Measurements from ENCODE around the gene DLG2. TPM values are rescaled to one million over a fixed set of nuclear protein-coding genes. Genes with fewer than 3 reads are reported as not detected.

DLG2 gene
- polyA plus RNA-seq, 4 donors: 10.8 to 15.6 (median 12.2) TPM

DNA sequence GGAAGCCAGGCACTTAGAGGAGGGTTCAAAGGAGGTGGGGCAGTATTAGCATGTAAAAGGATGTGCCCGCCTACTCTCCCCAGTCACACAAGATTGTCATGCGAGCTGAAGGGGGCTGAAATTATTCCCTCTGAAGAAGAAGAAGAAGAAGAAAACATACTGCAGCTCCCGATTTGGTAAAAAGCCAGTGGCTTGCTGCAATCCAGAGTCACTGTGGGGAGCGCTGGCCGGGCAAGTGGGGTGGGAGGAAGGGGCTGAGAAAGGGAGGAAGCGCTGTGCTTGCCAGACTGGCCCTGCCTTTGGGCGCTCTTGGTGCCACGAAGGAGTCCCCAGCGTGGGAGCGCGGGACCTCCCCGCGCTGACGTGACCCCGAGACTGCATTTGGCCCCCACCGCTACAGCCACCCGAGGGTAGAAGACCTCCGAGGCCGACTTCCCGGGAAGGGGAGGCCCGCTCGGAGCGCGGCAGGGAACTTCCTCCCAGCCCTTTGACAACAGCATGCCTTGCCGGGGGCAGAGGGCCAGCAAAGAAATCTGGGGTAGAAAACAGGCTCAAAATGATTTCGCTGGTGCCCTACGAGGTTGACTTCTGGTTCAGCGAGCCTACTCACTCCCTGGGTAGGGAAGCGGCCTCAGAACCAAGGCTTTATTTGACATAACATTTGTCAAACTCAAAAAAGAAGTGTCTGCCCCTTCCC is 906.3 kb downstream of the DLG2 start:
- DNase-seq (ENCODE audit: low read depth in 4 of 4, low spot score in 2 of 4): no peak

DNA sequence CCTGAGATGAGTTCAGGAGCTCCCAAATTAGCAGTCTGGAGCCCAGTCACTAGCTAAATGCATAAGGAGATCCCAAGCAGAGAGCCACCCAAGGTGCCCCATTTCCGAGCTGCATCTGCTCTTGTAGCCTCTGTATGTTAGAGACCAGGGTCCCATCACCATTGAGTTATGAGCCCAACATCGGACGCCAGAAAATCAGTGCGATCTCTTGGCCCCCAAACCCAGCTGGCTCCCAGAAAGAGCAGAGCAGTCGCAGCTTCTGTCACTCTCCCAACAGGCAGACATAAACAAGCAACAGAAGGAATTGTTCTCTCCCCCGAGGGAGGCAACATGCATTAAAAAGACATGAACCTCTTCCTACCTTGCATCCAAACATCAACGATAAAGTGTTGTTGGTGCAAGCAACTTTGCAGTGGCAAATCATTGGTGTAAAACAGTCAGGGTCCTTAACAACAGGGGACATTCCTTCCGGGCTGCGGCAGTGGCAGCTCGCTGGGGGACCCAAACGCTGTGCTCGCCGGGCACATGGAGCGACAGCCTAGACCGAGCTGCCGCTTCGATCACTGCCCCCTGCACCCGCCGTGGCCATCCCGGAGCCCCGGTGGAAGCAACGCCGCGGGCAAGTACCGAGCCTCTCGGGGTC is 907.1 kb downstream of the DLG2 start:
- no peak for DNase-seq (ENCODE audit: low read depth in 4 of 4, low spot score in 2 of 4)

GRCh38 chr11:84714316-84714780 is 912.8 kb downstream of the DLG2 start:
- peak in 3 of 4 donors; percentile 46 to 76 (median 50) for DNase-seq (ENCODE audit: low read depth in 4 of 4, low spot score in 2 of 4)

DNA sequence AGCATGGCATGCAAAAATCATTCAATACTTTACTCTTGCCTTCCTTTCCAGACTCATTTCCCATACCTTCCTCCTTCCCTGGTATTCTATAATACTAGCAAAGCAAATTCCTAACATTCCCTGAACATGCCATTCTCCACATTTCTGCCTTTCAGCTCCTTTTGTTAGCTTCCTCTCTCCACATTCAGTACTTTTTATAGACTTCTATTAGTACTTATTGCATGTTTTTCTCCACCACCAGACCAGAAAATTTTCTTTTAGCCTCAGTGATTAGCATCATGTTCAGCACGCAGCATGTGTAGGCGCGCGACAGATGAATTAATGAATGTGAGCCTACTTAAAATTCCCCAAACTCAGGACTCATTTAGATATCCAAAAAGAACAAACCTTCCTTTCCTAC is 935.3 kb downstream of the DLG2 start:
- DNase-seq (ENCODE audit: low read depth in 4 of 4, low spot score in 2 of 4): no peak

DNA sequence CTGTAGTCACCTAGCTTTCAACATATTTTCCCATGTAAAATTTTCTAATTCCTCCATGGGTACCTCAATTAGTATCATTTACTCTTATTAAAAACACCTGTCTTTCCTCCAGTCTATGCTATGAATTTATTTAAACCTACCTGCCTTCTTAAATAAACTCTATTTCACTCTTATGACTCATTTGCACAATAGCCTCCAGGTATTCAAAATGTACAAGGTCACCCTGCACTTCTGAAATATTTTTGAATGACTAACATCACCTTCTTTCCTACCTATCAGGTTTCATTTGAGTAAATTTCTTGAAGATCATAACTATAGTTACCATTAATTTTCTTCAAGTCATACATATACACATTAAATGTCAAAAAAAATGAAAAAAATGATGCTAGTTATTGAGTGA is 939.7 kb downstream of the DLG2 start:
- no peak for DNase-seq (ENCODE audit: low read depth in 4 of 4, low spot score in 2 of 4)

DNA sequence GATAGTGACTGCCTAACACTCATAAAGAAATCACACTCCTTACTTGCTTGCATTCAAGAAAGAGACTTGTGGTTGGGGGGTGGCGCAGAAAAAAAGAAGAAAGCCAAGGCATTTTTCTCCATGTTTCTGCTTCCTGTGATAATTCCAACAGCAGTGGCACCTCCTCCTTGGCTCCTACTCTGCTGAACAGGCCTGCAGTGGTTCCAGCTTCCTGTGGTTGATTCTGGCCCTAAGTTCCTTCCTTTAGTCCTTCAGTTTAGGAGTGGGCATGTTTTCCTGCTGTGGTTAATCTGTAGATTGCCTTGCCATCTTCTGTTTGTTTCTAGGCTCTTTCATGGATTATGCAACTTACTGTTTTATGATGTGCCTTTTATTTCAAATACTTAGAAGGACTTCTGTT is 940.4 kb downstream of the DLG2 start:
- no peak for DNase-seq (ENCODE audit: low read depth in 4 of 4, low spot score in 2 of 4)

- DNase-seq (ENCODE audit: low read depth in 4 of 4, low spot score in 2 of 4): no peak
Observed at GRCh38 chr11:84685976-84686375, 941.2 kb downstream of the DLG2 start.

- DNase-seq (ENCODE audit: low read depth in 4 of 4, low spot score in 2 of 4): no peak
Observed at GRCh38 chr11:84685149-84685548, 942.0 kb downstream of the DLG2 start.

- DNase-seq (ENCODE audit: low read depth in 4 of 4, low spot score in 2 of 4): no peak
Observed at GRCh38 chr11:84681456-84681855, 945.7 kb downstream of the DLG2 start.

DNA sequence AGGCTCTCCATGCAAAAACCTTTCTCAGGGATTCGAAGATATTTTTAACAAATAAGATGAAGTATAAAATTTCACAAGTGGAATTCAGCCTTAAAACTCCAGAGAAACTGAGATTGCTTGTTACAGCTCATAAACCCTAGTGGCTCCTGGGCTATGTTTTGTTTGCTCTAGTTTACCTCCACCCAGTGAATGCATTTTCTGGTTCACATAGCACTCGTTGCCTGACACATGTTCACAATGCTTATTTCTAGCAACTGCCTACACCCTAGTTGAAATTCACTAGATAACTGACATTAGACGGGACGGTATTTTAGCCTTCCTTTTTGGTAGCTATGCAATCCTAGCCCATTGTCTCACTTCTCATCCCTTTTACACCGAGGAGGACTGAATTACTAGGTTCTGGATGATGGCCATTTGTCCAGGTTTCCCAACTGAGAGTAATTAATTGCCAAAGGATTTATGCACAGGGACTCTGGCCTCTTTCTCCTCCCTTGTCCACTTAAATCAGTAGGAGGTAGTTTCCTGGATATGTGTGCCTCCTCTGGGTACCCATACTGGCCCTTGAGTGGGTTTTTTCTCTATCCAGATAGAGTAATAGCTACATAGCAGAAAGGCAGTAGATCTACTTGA is 951.6 kb downstream of the DLG2 start:
- DNase-seq (ENCODE audit: low read depth in 4 of 4, low spot score in 2 of 4): peak in 3 of 4 donors; percentile 28 to 58 (median 32)

DNA sequence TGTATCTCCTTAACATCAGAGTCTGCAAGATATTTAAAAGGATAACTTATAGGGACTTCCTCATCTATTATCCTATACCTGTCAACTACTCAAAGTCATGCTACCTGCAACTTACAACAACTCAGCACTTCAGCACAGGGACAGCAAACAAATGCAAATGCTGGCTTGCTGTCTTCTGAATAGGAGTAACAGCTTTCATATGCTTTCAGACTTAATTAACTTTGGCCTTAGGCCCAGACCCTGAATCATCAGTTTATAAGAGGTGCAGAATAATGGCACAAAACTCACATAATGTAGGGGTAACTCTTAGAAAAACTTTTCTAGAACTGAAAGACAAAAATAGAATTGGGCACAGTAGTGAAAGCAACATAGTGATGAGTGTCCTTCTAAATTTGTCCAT is 953.4 kb downstream of the DLG2 start:
- no peak for DNase-seq (ENCODE audit: low read depth in 4 of 4, low spot score in 2 of 4)

DNA sequence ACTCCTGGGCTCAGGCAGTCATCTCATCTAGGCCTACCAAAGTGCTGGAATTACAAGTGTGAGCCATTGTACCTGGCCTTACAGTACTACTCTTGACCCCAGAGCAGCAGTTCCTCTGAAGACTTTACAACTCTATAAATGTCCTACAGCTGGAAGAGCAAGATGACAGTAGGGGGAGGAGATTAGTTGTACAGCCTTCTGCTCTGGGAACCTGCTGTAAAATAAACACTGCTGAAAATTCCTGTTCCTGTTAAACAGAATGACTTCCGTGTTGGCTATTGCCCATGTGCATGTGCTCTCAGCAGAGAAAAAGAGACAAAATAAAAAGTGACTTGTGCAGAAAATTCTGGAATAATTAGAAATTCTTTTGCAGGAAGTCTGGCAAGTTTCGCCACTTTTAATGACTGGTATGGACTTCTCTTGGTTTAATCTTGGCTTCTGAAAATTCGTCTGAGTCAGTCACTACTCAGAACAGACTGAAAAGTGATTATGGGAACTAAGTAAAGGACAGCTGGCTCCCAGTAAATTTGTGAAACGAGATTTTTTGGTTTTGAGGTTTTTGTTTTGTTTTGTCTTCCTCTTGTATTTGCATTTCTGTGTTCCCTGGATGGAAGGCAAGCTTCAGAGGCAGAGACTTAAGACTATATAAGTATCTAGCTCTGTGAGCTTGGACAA is 955.7 kb downstream of the DLG2 start:
- DNase-seq (ENCODE audit: low read depth in 4 of 4, low spot score in 2 of 4): no peak

- DNase-seq (ENCODE audit: low read depth in 4 of 4, low spot score in 2 of 4): no peak
Observed at GRCh38 chr11:84663731-84664130, 963.4 kb downstream of the DLG2 start.

GRCh38 chr11:84660257-84660977 is 966.7 kb downstream of the DLG2 start:
- no peak for DNase-seq (ENCODE audit: low read depth in 4 of 4, low spot score in 2 of 4)

DNA sequence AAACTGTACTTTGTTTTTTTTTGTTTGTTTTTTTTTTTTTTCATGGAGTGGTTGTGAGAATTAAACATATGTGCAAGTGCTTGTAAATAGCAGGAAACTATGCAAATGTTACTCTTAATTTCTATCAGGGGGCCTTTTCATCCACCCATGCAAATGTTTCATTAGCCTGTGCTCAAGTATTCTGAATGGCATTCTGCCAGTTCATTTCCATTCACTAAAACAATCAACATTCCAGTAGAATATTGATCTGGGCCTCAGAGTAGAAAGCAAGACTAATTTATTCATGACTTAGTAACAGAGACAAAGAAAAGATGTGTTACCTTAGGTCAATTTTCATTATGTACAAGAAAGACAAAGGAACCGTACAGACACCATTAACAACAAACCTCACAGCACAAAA is 971.4 kb downstream of the DLG2 start:
- DNase-seq (ENCODE audit: low read depth in 4 of 4, low spot score in 2 of 4): no peak

DNA sequence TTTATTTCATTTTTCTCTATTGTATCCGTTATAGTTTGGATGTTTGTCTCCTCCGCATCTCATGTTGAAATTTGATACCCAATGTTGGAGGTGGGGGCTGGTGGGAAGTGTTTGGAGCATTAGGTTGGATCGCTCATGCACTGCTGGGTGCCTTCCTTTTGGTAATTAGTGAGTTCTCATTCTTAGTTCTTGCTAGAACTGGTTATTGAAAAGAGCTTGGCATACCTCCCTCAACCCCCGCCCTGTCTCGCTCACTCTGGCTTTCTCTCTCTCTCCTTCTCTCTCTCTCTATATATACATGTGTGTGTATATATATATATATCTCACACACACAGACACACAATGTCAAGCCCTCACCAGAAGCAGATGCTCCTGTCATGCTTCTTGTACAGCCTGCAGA is 978.7 kb downstream of the DLG2 start:
- no peak for DNase-seq (ENCODE audit: low read depth in 4 of 4, low spot score in 2 of 4)

DNA sequence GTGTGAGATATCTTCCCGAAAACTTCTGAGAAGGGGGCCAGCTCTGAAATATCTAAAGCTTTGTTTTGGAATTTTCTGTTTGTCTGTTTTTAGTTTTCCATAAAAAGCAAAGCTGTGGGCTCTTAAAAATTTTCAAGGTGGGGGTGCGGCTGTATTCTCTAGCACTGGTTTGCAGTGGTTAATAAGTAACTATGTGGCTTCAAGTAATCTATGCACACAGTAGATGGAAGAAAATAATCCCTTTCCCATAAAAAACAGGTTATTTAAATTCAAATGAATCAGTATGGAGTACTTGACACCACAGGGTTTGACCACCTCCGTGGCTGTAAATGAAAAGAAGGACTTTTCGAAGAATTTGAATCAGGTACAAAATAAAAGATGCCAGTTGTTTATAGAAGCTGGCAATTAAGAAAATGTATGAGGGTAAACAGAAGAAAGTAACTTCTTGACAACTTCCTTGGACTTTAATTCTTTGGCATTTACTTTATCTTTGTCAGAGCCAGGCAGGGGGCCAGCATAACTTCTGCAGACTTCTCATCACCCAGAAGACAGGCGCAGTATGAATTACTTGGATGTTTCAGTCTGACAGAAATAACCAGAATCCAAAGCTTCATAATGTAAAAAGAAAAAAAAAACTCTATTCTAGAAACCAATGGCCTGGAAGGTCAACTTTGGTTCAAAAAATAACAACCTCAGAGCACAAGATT is 981.0 kb downstream of the DLG2 start:
- DNase-seq (ENCODE audit: low read depth in 4 of 4, low spot score in 2 of 4): no peak

DNA sequence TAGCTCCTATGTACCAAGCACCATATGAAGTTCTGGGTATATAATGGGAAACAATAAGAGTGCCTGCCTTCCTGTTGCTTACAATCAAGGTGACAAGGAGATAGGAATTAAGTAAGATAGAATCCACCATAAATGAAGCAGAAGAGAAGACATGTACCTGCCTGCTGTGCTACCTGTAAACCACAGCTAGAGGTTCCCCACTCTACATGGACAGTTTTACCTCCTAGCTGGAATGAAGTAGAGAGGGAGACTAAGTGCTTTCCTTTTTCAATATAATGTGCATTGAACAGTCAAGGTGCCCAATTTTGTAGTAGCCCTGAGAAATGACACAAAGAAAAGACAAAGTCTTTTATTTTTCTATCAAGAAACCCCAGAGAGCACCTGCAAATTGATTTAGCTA is 984.6 kb downstream of the DLG2 start:
- DNase-seq (ENCODE audit: low read depth in 4 of 4, low spot score in 2 of 4): no peak

- no peak for DNase-seq (ENCODE audit: low read depth in 4 of 4, low spot score in 2 of 4)
Observed at GRCh38 chr11:84634309-84634708, 992.8 kb downstream of the DLG2 start.
